Caco-2 (cell line): ENCODE data around the gene CREB5. TPM values are rescaled to one million over a fixed set of nuclear protein-coding genes. Genes with fewer than 3 reads are reported as not detected.

Experiments
- BruUV-seq: library from RNA; stranded (reverse); fragments of 400-500 nt; replicated peaks from 2 replicates; lab custom pipeline; 2021; lab: Mats Ljungman, UMichigan
- CTCF ChIA-PET: fragments of 300-600 bp; sonication (Branson Sonifier 250); formaldehyde crosslinking; loops from one replicate; lab custom pipeline; 2022; ENCODE audit warnings: antibody characterized with exemption; lab: Charles Lee
- POLR2A ChIA-PET: fragments of 300-600 bp; sonication (Branson Sonifier 250); formaldehyde crosslinking; loops from one replicate; lab custom pipeline; 2022; ENCODE audit warnings: antibody characterized with exemption; lab: Charles Lee
- DNase-seq, 2 experiments: peaks; one replicate each; pipeline versions ENCODE4 v3.0.0 to v3.0.0-alpha.2; 2020 to 2022
- H3K27me3 ChIP-seq: replicated peaks from 2 replicates; pipeline ENCODE4 v1.6.0; 2011; ENCODE audit warnings: low read length; ENCODE audit not compliant: control insufficient read depth, insufficient read depth
- H3K36me3 ChIP-seq: 2 replicates; pipeline ENCODE4 v1.5.1; 2011; ENCODE audit warnings: low read length; ENCODE audit not compliant: control insufficient read depth, insufficient read depth
- H3K4me1 ChIP-seq: fragments of 250-450 bp; sonication (Bioruptor Pico); 2 replicates; pipeline ENCODE4 v1.5.1; 2020; ENCODE audit warnings: mild to moderate bottlenecking
- H3K4me3 ChIP-seq: 2 replicates; pipeline ENCODE4 v1.5.1; 2011; ENCODE audit warnings: low read depth, mild to moderate bottlenecking, control low read depth, low read length
- H3K9me3 ChIP-seq: fragments of 250-450 bp; sonication (Bioruptor Pico); 2 replicates; pipeline ENCODE4 v1.5.1; 2020; ENCODE audit warnings: mild to moderate bottlenecking, moderate library complexity
- H3K27ac Mint-ChIP-seq: one replicate; pipeline ENCODE4 v1.8.0; 2022; ENCODE audit warnings: mixed read lengths; ENCODE audit not compliant: unreplicated experiment
- H3K27me3 Mint-ChIP-seq: one replicate; pipeline ENCODE4 v1.8.0; 2022; ENCODE audit warnings: mixed read lengths; ENCODE audit not compliant: insufficient read depth, unreplicated experiment
- H3K36me3 Mint-ChIP-seq: one replicate; pipeline ENCODE4 v1.8.0; 2022; ENCODE audit warnings: mild to moderate bottlenecking, mixed read lengths; ENCODE audit not compliant: insufficient read depth, unreplicated experiment
- H3K4me1 Mint-ChIP-seq: one replicate; pipeline ENCODE4 v1.8.0; 2022; ENCODE audit warnings: low read depth, mixed read lengths; ENCODE audit not compliant: unreplicated experiment
- H3K4me3 Mint-ChIP-seq: one replicate; pipeline ENCODE4 v1.8.0; 2022; ENCODE audit warnings: mild to moderate bottlenecking, moderate library complexity, mixed read lengths; ENCODE audit not compliant: unreplicated experiment
- H3K9me3 Mint-ChIP-seq: one replicate; pipeline ENCODE4 v1.8.0; 2022; ENCODE audit warnings: mixed read lengths; ENCODE audit not compliant: unreplicated experiment
- intact Hi-C: fragments of 100-400 bp; cut with micrococcal nuclease; formaldehyde crosslinking; loops from one replicate; pipeline ENCODE4 v1.10.0; 2022; ENCODE audit not compliant: unreplicated experiment
- total RNA-seq: library from RNA; stranded (reverse); gene quantifications from 2 replicates; pipeline ENCODE4 v1.2.3, GENCODE V29; 2022
- TF ChIP-seq, protein P1 (sequence below), 2 experiments: fragments of 200-600 bp in 1 of 2; IDR thresholded peaks; 1 replicate in 1 of 2; 2 replicates in 1 of 2; pipeline versions ENCODE4 v1.5.1 to v1.8.0; 2011 to 2022; ENCODE audit warnings: antibody characterized with exemption in 1 of 2, control low read depth in 1 of 2, inconsistent platforms in 1 of 2, low read depth in 1 of 2, low read length in 1 of 2, mild to moderate bottlenecking in 1 of 2, moderate library complexity in 1 of 2; ENCODE audit not compliant: insufficient read depth in 1 of 2, severe bottlenecking in 1 of 2, unreplicated experiment in 1 of 2

Gene CREB5
- total RNA-seq, 1 experiment from 2014 or later, result 9.1 TPM

DNA sequence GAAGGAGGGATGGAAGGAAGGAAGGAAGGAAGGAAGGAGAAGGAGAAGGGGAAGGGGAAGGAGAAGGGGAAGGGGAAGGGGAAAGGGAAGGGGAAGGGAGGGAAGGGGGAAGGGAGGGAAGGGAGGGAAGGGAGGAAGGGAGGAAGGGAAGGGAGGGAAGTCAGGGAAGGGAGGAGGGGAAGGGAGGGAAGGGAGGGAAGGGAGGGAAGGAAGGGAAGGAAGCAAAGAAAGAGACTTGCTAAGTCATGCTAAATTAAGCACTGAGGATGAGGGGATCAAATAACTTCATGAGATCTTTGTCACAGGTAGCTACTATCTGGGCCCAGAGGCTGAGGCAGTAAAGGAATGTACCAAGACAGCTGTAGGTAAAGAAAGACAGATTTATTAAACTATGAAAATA is 429.4 kb downstream of the CREB5 start:
- Mint-ChIP-seq H3K4me3 (no peak overlapping the region), H3K9me3 (no peaks in the 10 kb centered on the region), H3K36me3 (no peaks in the 10 kb centered on the region), H3K27ac (no peak overlapping the region), H3K4me1 (peaks cover 5% of the 10 kb centered on the region), H3K27me3 (peaks cover 4% of the 10 kb centered on the region)
- Histone ChIP-seq H3K9me3 (no peaks in the 10 kb centered on the region), H3K27me3 (no peaks in the 10 kb centered on the region), H3K36me3 (no peaks in the 10 kb centered on the region), H3K4me3 (no peak overlapping the region), H3K4me1 (no peaks in the 10 kb centered on the region)
- intact Hi-C loops, result no loop called here
- TF ChIP-seq, protein P1, sequence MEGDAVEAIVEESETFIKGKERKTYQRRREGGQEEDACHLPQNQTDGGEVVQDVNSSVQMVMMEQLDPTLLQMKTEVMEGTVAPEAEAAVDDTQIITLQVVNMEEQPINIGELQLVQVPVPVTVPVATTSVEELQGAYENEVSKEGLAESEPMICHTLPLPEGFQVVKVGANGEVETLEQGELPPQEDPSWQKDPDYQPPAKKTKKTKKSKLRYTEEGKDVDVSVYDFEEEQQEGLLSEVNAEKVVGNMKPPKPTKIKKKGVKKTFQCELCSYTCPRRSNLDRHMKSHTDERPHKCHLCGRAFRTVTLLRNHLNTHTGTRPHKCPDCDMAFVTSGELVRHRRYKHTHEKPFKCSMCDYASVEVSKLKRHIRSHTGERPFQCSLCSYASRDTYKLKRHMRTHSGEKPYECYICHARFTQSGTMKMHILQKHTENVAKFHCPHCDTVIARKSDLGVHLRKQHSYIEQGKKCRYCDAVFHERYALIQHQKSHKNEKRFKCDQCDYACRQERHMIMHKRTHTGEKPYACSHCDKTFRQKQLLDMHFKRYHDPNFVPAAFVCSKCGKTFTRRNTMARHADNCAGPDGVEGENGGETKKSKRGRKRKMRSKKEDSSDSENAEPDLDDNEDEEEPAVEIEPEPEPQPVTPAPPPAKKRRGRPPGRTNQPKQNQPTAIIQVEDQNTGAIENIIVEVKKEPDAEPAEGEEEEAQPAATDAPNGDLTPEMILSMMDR (IDR thresholded peaks at IDR 0.05; ENCODE audit: insufficient read depth in 1 of 2, low read depth in 1 of 2, low read length in 1 of 2, severe bottlenecking in 1 of 2, unreplicated experiment in 1 of 2), result no peak
- ChIA-PET CTCF (no interaction called here), POLR2A (no interaction called here)
- no TSS peak for BruUV-seq
- DNase-seq, result no peak

DNA sequence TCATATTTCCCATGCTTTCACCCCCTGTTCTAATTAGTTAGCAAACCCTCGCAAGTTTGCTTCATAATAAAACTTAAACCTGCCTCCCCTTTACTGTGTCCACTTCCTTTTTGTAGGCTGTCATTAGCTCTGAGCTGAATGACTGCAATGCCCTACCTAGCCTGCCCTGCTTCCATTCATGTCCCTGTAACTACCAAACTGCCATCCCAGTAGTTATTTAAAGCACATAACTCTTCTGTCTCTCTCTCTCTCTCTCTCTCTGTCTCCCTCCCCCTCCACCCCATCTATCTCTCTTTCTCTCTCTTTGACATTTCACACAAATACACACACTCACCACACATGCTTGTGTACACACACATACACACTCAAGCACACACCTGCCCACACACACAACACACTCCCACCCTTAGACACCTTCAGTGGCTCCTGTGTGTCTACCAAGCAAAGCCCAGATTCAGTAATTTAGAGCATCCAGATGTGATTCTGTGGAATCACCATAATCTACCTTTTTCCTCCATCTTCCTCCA is 430.5 kb downstream of the CREB5 start:
- Histone ChIP-seq H3K27me3 (no peaks in the 10 kb centered on the region), H3K4me1 (no peaks in the 10 kb centered on the region), H3K9me3 (no peaks in the 10 kb centered on the region), H3K4me3 (no peak overlapping the region), H3K36me3 (no peaks in the 10 kb centered on the region)
- Mint-ChIP-seq H3K4me3 (no peak overlapping the region), H3K27me3 (peaks cover 4% of the 10 kb centered on the region), H3K4me1 (peaks cover 5% of the 10 kb centered on the region), H3K9me3 (no peaks in the 10 kb centered on the region), H3K27ac (no peak overlapping the region), H3K36me3 (no peaks in the 10 kb centered on the region)
- BruUV-seq, result no TSS peak
- no peak for DNase-seq
- intact Hi-C loops, result no loop called here
- ChIA-PET CTCF (no interaction called here), POLR2A (no interaction called here)
- TF ChIP-seq, protein P1 (IDR thresholded peaks at IDR 0.05; ENCODE audit: insufficient read depth in 1 of 2, low read depth in 1 of 2, low read length in 1 of 2, severe bottlenecking in 1 of 2, unreplicated experiment in 1 of 2), result no peak

DNA sequence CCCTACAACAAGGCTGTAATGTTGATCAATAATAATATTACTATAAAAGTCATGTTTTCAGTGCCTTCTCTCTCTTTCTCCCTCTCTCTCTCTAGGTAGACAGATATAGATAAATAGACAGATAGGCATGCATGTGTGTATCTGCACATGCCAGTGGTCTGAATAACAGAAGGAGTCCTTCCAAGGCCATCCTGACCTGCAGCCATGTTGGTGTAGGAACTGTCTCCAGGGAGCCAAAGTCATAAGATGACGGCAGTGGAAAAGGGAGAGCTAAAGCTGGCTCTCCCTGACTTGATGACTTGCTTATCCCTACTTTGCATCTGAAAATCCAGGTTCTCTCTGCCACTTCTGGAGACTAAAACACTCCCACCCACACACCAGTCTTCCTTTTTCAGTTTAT is 432.8 kb downstream of the CREB5 start:
- peaks cover 5% of the 10 kb centered on the region for H3K4me1 Mint-ChIP-seq
- H3K4me3 ChIP-seq, result no peak overlapping the region
- TF ChIP-seq, protein P1 (IDR thresholded peaks at IDR 0.05; ENCODE audit: insufficient read depth in 1 of 2, low read depth in 1 of 2, low read length in 1 of 2, severe bottlenecking in 1 of 2, unreplicated experiment in 1 of 2), result no peak
- H3K9me3 Mint-ChIP-seq, result no peaks in the 10 kb centered on the region
- CTCF ChIA-PET, result interaction anchor here (1.2 kb wide), 1 partner anchor 12 kb away, joined by 4 read pairs; no protein-coding TSS in a partner anchor
- H3K36me3 Mint-ChIP-seq, result no peaks in the 10 kb centered on the region
- no peaks in the 10 kb centered on the region for H3K9me3 ChIP-seq
- no peaks in the 10 kb centered on the region for H3K27me3 ChIP-seq
- H3K27ac Mint-ChIP-seq, result no peak overlapping the region
- no peak overlapping the region for H3K4me3 Mint-ChIP-seq
- H3K4me1 ChIP-seq, result no peaks in the 10 kb centered on the region
- no TSS peak for BruUV-seq
- peaks cover 4% of the 10 kb centered on the region for H3K27me3 Mint-ChIP-seq
- POLR2A ChIA-PET, result no interaction called here
- DNase-seq, result no peak
- no peaks in the 10 kb centered on the region for H3K36me3 ChIP-seq
- intact Hi-C loops, result no loop called here
